ENCODE measurements around the gene ZNF579.

The ZNF579 gene

GRCh38 chr19:55580628-55581144 is at the start of gene ZNF579:
Gene ZNF579, minus strand, starts transcription at chr19:55580848. Its CDS starts 1,209 bp downstream, at chr19:55579639.
- Histone ChIP-seq H3K4me3 (ENCODE audit: low read depth, low read length) (peak within 1 kb of the TSS; percentile 94), H3K36me3 (replicated peaks) (peaks cover 14% of the 10 kb centered on the region), H3K27me3 (replicated peaks) (no peaks in the 10 kb centered on the region), H3K27ac (peak within 1 kb of the TSS; percentile 77)
- in situ Hi-C loops (cut with HindIII; ENCODE audit: low pct_ligation_motif_present, low sequenced_read_pairs): no loop called here
- DNase-seq: peak; percentile 86
- TF ChIP-seq CTCF (IDR thresholded peaks at IDR 0.05; ENCODE audit: low read depth, low read length, missing control alignments): no peak

- in situ Hi-C loops (cut with HindIII; ENCODE audit: low pct_ligation_motif_present, low sequenced_read_pairs): no loop called here
- peaks cover under 1% of the 10 kb centered on the region for H3K36me3 ChIP-seq (replicated peaks)
- H3K4me3 ChIP-seq (ENCODE audit: low read depth, low read length): no peak overlapping the region
- H3K27ac ChIP-seq: no peak overlapping the region
- DNase-seq: no peak
- no peaks in the 10 kb centered on the region for H3K27me3 ChIP-seq (replicated peaks)
- TF ChIP-seq CTCF (IDR thresholded peaks at IDR 0.05; ENCODE audit: low read depth, low read length, missing control alignments): no peak
Measured at GRCh38 chr19:55626350-55626749, 45.7 kb upstream of the ZNF579 start.

GRCh38 chr19:55625004-55625326 is 44.3 kb upstream of the ZNF579 start:
- H3K27ac ChIP-seq: no peak overlapping the region
- in situ Hi-C loops (cut with HindIII; ENCODE audit: low pct_ligation_motif_present, low sequenced_read_pairs): no loop called here
- no peak for TF ChIP-seq CTCF (IDR thresholded peaks at IDR 0.05; ENCODE audit: low read depth, low read length, missing control alignments)

GRCh38 chr19:55624109-55625003 is 43.7 kb upstream of the ZNF579 start, which contains the start of gene ZNF784:
Gene ZNF784, minus strand, starts transcription at chr19:55624566. Its CDS starts 5 bp downstream, at chr19:55624561.
- peak; percentile 79 for DNase-seq
- no peak for TF ChIP-seq CTCF (IDR thresholded peaks at IDR 0.05; ENCODE audit: low read depth, low read length, missing control alignments)
- H3K27ac ChIP-seq: peak within 1 kb of the TSS; percentile 81
- peaks cover 5% of the 10 kb centered on the region for H3K36me3 ChIP-seq (replicated peaks)
- in situ Hi-C loops (cut with HindIII; ENCODE audit: low pct_ligation_motif_present, low sequenced_read_pairs): loop anchor here (25.0 kb wide), 1 partner anchor 237 kb away; the partner anchor contains the start of genes RPL28, TMEM190 and TMEM238
- H3K4me3 ChIP-seq (ENCODE audit: low read depth, low read length): peak within 1 kb of the TSS; percentile 73
- no peaks in the 10 kb centered on the region for H3K27me3 ChIP-seq (replicated peaks)

More at GRCh38 chr19:55625004-55625326, 44.3 kb upstream of the ZNF579 start:
- H3K27me3 ChIP-seq (replicated peaks): no peaks in the 10 kb centered on the region
- peak overlapping the region; percentile 73 for H3K4me3 ChIP-seq (ENCODE audit: low read depth, low read length)
- DNase-seq: no peak
- peaks cover 5% of the 10 kb centered on the region for H3K36me3 ChIP-seq (replicated peaks)

GRCh38 chr19:55623561-55623960 is 42.9 kb upstream of the ZNF579 start:
- in situ Hi-C loops (cut with HindIII; ENCODE audit: low pct_ligation_motif_present, low sequenced_read_pairs): loop anchor here (25.0 kb wide), 1 partner anchor 236 kb away; the partner anchor contains the start of genes RPL28, TMEM190 and TMEM238
- H3K4me3 ChIP-seq (ENCODE audit: low read depth, low read length): peak overlapping the region; percentile 20
- peaks cover 5% of the 10 kb centered on the region for H3K36me3 ChIP-seq (replicated peaks)
- no peaks in the 10 kb centered on the region for H3K27me3 ChIP-seq (replicated peaks)
- TF ChIP-seq CTCF (IDR thresholded peaks at IDR 0.05; ENCODE audit: low read depth, low read length, missing control alignments): no peak
- H3K27ac ChIP-seq: no peak overlapping the region
- no peak for DNase-seq

All from brain microvascular endothelial cell (primary cell).